Measurements from ENCODE around the gene CBX8.

- no peak for TF ChIP-seq CTCF (conservative IDR thresholded peaks at IDR 0.05)
- no peak for TF ChIP-seq ZFX (IDR thresholded peaks at IDR 0.05)
These were observed 22.3 kb downstream of the CBX8 start for GRCh38 chr17:79774561-79774975.

Measured in C4-2B (cell line).